ENCODE results near the gene TDRD1. TPM values are rescaled to one million over a fixed set of nuclear protein-coding genes. Genes with fewer than 3 reads are reported as not detected.
"Not testable (repeated sequence)": the region's sequence is repeated elsewhere in the genome, so short reads cannot be mapped to it uniquely, and the experiment has no call there.

Gene TDRD1
- total RNA-seq, 1 donor from 2014 or later = not detected

DNA sequence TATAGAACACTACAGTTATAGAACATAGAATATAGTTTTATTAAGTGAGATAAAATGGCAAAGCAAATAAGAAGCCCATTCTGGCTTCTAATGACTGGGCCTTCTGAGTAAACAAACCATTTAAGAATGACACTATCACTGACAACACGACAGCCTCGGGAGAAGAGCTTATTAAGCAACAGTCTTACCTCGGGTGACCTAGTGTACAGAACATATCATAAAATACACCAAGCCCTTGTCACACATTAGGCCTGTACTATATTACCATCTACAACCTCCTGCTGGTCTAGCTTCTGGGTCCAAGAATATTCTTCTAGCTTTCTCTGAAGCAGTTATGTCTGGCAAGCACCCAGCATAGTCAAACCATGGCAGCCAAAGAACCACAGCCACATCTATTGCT, 37.1 kb upstream of the TDRD1 start:
- TF ChIP-seq, protein P1, sequence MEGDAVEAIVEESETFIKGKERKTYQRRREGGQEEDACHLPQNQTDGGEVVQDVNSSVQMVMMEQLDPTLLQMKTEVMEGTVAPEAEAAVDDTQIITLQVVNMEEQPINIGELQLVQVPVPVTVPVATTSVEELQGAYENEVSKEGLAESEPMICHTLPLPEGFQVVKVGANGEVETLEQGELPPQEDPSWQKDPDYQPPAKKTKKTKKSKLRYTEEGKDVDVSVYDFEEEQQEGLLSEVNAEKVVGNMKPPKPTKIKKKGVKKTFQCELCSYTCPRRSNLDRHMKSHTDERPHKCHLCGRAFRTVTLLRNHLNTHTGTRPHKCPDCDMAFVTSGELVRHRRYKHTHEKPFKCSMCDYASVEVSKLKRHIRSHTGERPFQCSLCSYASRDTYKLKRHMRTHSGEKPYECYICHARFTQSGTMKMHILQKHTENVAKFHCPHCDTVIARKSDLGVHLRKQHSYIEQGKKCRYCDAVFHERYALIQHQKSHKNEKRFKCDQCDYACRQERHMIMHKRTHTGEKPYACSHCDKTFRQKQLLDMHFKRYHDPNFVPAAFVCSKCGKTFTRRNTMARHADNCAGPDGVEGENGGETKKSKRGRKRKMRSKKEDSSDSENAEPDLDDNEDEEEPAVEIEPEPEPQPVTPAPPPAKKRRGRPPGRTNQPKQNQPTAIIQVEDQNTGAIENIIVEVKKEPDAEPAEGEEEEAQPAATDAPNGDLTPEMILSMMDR (IDR thresholded peaks at IDR 0.05; ENCODE audit: unreplicated experiment) = no peak
- H3K27me3 Mint-ChIP-seq (ENCODE audit: low read depth) = no peaks in the 10 kb centered on the region
- no peak for DNase-seq (ENCODE audit: low spot score in 2 of 2, unreplicated experiment in 2 of 2)
- no peak overlapping the region for H3K4me3 Mint-ChIP-seq
- no peaks in the 10 kb centered on the region for H3K9me3 Mint-ChIP-seq
- H3K27ac Mint-ChIP-seq = no peak overlapping the region
- H3K36me3 Mint-ChIP-seq = peaks cover 38% of the 10 kb centered on the region
- no peaks in the 10 kb centered on the region for H3K4me1 Mint-ChIP-seq

DNA sequence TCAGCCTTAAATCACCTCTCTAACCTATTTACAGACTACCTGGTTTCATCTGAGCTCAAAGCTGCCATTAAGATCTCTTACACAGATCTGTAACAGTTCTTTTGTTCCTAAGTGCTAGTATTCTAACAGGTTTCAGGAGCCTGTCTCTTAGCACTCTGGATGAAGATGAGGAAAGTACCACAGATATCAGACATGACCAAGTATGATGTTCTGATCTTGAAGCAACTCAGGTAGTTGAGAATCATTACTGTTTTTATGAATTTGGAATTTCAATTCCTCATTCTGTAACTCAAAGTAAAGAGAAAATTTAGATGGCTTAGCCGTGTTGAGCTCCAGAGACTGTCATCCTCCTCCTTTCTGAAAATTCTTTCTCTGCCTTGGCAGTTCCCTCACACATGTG, 36.0 kb upstream of the TDRD1 start:
- no peak for DNase-seq (ENCODE audit: low spot score in 2 of 2, unreplicated experiment in 2 of 2)
- Mint-ChIP-seq H3K36me3 (peaks cover 44% of the 10 kb centered on the region), H3K9me3 (no peaks in the 10 kb centered on the region), H3K4me3 (no peak overlapping the region), H3K4me1 (no peaks in the 10 kb centered on the region), H3K27ac (no peak overlapping the region), H3K27me3 (ENCODE audit: low read depth) (no peaks in the 10 kb centered on the region)
- TF ChIP-seq, protein P1 (IDR thresholded peaks at IDR 0.05; ENCODE audit: unreplicated experiment) = no peak

DNA sequence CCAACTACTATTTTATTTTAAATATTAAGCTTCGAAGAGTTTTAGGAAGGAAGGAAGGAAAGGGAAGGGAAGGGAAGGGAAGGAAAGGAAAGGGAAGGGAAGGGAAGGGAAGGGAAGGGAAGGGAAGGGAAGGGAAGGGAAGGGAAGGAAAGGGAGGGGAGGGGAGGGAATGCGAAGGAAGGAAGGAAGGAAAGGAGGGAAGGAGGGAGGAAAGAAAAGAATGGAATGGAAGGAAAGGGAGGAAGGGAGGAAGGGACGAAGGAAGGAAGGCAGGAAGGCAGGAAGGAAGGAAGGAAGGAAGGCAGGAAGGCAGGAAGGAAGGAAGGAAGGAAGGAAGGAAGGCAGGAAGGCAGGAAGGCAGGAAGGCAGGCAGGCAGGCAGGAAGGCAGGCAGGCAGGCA, 29.7 kb upstream of the TDRD1 start:
- peaks cover 45% of the 10 kb centered on the region for H3K36me3 Mint-ChIP-seq
- not testable (repeated sequence) for H3K27ac Mint-ChIP-seq; H3K27me3 Mint-ChIP-seq (ENCODE audit: low read depth); H3K4me3 Mint-ChIP-seq; H3K9me3 Mint-ChIP-seq; DNase-seq (ENCODE audit: low spot score in 2 of 2, unreplicated experiment in 2 of 2); H3K4me1 Mint-ChIP-seq

DNA sequence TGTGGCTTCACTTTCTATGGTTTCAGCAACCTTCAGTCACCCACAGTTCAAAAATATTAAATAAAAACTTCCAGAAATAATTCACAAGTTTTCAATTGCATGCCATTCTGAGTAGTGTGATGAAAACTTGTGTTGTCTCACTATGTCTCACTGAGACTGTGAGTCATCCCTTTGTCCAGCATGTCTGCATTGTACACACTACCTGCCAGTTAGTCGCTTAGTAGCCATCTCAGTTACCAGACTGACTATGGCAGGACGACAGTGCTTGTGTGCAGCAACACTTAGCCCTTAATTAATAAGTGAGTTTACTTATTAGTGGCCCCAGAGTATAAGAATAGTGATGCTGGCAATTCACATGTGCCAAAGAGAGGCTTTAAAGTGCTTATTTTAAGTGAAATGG, 27.7 kb upstream of the TDRD1 start:
- no peak overlapping the region for H3K4me3 Mint-ChIP-seq
- no peaks in the 10 kb centered on the region for H3K4me1 Mint-ChIP-seq
- peaks cover 47% of the 10 kb centered on the region for H3K36me3 Mint-ChIP-seq
- TF ChIP-seq, protein P1 (IDR thresholded peaks at IDR 0.05; ENCODE audit: unreplicated experiment) = no peak
- peaks cover 12% of the 10 kb centered on the region for H3K9me3 Mint-ChIP-seq
- H3K27me3 Mint-ChIP-seq (ENCODE audit: low read depth) = no peaks in the 10 kb centered on the region
- no peak overlapping the region for H3K27ac Mint-ChIP-seq
- no peak for DNase-seq (ENCODE audit: low spot score in 2 of 2, unreplicated experiment in 2 of 2)

DNA sequence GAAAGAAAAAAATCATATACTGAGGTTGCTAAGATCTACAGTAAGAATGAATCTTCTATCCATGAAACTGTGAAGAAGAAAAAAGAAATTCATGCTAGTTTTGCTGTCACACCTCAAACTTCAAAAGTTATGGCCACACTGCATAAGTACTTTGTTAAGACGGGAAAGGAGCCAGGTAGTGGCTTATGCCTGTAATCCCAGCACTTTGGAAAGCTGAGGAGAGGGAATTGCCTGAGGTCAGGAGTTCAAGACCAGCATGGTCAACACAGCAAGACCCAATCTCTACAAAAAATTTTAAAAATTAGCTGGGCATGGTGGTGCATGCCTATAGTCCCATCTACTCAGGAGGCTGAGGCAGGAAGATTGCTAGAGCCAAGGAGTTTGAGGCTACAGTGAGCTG, 27.3 kb upstream of the TDRD1 start:
- TF ChIP-seq, protein P1 (IDR thresholded peaks at IDR 0.05; ENCODE audit: unreplicated experiment) = no peak
- Mint-ChIP-seq H3K27ac (peak overlapping the region; percentile 59), H3K4me1 (no peaks in the 10 kb centered on the region), H3K4me3 (no peak overlapping the region), H3K27me3 (ENCODE audit: low read depth) (no peaks in the 10 kb centered on the region), H3K9me3 (peaks cover 12% of the 10 kb centered on the region), H3K36me3 (peaks cover 49% of the 10 kb centered on the region)
- no peak for DNase-seq (ENCODE audit: low spot score in 2 of 2, unreplicated experiment in 2 of 2)

DNA sequence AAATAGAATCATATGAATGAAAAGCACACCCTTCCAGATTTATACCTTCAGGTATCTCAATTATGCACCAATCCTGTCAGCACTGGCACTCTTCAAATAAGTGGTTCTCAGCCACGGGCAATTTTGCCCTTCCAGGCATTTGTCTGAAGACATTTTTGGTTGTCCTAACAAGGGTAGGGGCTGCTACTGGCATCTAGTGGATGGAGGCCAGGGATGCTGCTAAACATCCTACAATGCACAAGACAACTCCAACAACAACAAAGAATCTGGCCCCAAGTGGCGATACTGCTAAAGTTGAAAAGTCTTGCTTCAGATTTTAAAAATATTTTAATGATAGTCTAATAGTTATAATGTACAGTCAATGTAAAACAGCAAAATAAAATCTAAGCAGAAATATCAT, 21.2 kb upstream of the TDRD1 start:
- Mint-ChIP-seq H3K9me3 (peaks cover 12% of the 10 kb centered on the region), H3K36me3 (peaks cover 49% of the 10 kb centered on the region), H3K4me3 (no peak overlapping the region), H3K27me3 (ENCODE audit: low read depth) (no peaks in the 10 kb centered on the region), H3K4me1 (peaks cover 5% of the 10 kb centered on the region), H3K27ac (no peak overlapping the region)
- TF ChIP-seq, protein P1 (IDR thresholded peaks at IDR 0.05; ENCODE audit: unreplicated experiment) = no peak
- no peak for DNase-seq (ENCODE audit: low spot score in 2 of 2, unreplicated experiment in 2 of 2)
